IMR-90 (cell line): ENCODE data around the gene TIMM29. TPM values are rescaled to one million over a fixed set of nuclear protein-coding genes. Genes with fewer than 3 reads are reported as not detected.

Source experiments
- ATAC-seq: fragments of 200-7000 bp; cut with Tn5 transposase; 2 replicates; pipeline ENCODE4 v1.9.1; 2020; ENCODE audit warnings: low read depth, mild to moderate bottlenecking, moderate library complexity
- BruUV-seq: library from RNA; stranded (reverse); fragments of 400-500 nt; replicated peaks from 2 replicates; lab custom pipeline; 2021; lab: Mats Ljungman, UMichigan
- CTCF ChIA-PET: fragments of 300-600 bp; formaldehyde crosslinking; extraction: SDS; loops from one replicate; lab custom pipeline; 2021; ENCODE audit warnings: antibody characterized with exemption; lab: Yijun Ruan, JAX
- POLR2A ChIA-PET: fragments of 300-600 bp; sonication (Branson Sonifier 250); formaldehyde crosslinking; loops from one replicate; lab custom pipeline; 2022; ENCODE audit warnings: antibody characterized with exemption; ENCODE audit not compliant: unreplicated experiment; lab: Charles Lee
- DNase-seq: peaks from one replicate; pipeline ENCODE4 v3.0.0; 2013
- H2AFZ ChIP-seq: replicated peaks from 2 replicates; pipeline ENCODE3; 2013; ENCODE audit warnings: low read length, mild to moderate bottlenecking; ENCODE audit not compliant: poor library complexity
- H2AK5ac ChIP-seq: 2 replicates; pipeline ENCODE4 v1.6.1; 2013; ENCODE audit warnings: low read depth, low read length, inconsistent platforms
- H2AK9ac ChIP-seq: replicated peaks from 2 replicates; pipeline ENCODE3; 2013; ENCODE audit warnings: mild to moderate bottlenecking, low read depth, low read length, moderate library complexity; ENCODE audit not compliant: poor library complexity
- H2BK120ac ChIP-seq: 2 replicates; pipeline ENCODE4 v1.6.1; 2013; ENCODE audit warnings: low read depth, low read length, inconsistent platforms
- H2BK15ac ChIP-seq: 3 replicates; pipeline ENCODE4 v1.6.1; 2013; ENCODE audit warnings: low read depth, low read length, inconsistent platforms
- H2BK20ac ChIP-seq: 2 replicates; pipeline ENCODE4 v1.6.1; 2013; ENCODE audit warnings: low read depth, mild to moderate bottlenecking, inconsistent platforms, low read length, moderate library complexity
- H2BK5ac ChIP-seq: 2 replicates; pipeline ENCODE4 v1.6.1; 2013; ENCODE audit warnings: mild to moderate bottlenecking, low read depth, low read length, inconsistent platforms; ENCODE audit not compliant: poor library complexity, severe bottlenecking
- H3K14ac ChIP-seq: replicated peaks from 2 replicates; pipeline ENCODE4 v1.6.1; 2013; ENCODE audit warnings: low read depth, low read length, inconsistent platforms
- H3K18ac ChIP-seq: 2 replicates; pipeline ENCODE4 v1.6.1; 2013; ENCODE audit warnings: low read depth, low read length, control low read depth
- H3K23ac ChIP-seq: 2 replicates; pipeline ENCODE4 v1.6.1; 2013; ENCODE audit warnings: low read depth, low read length, inconsistent platforms
- H3K27ac ChIP-seq: 2 replicates; pipeline ENCODE4 v1.5.1; 2013; ENCODE audit warnings: mild to moderate bottlenecking, control low read depth, low read length; ENCODE audit not compliant: insufficient read depth
- H3K27me3 ChIP-seq: 2 replicates; pipeline ENCODE4 v1.6.1; 2013; ENCODE audit warnings: low read length; ENCODE audit not compliant: control insufficient read depth, insufficient read depth
- H3K36me3 ChIP-seq: 2 replicates; pipeline ENCODE4 v1.6.1; 2013; ENCODE audit warnings: low read length, mixed read lengths; ENCODE audit not compliant: control insufficient read depth, insufficient read depth
- H3K4ac ChIP-seq: 2 replicates; pipeline ENCODE4 v1.6.1; 2013; ENCODE audit warnings: low read depth, low read length, inconsistent platforms
- H3K4me1 ChIP-seq: 2 replicates; pipeline ENCODE4 v1.6.1; 2013; ENCODE audit warnings: low read length, mixed read lengths; ENCODE audit not compliant: control insufficient read depth, insufficient read depth
- H3K4me2 ChIP-seq: 2 replicates; pipeline ENCODE4 v1.6.1; 2013; ENCODE audit warnings: low read depth, mild to moderate bottlenecking, control low read depth, low read length, moderate library complexity
- H3K4me3 ChIP-seq: 2 replicates; pipeline ENCODE4 v1.5.1; 2013; ENCODE audit warnings: low read depth, mild to moderate bottlenecking, control low read depth, low read length, moderate library complexity; ENCODE audit not compliant: insufficient read depth
- H3K56ac ChIP-seq: 2 replicates; pipeline ENCODE4 v1.6.1; 2013; ENCODE audit warnings: low read length, inconsistent platforms; ENCODE audit not compliant: insufficient read depth; ENCODE audit errors: extremely low read depth
- H3K79me1 ChIP-seq, 2 experiments: 2 replicates each; pipeline ENCODE4 v1.6.1; 2013; ENCODE audit warnings: low read length in 2 of 2, inconsistent platforms in 1 of 2, low read depth in 1 of 2
- H3K9ac ChIP-seq: 2 replicates; pipeline ENCODE4 v1.6.1; 2013; ENCODE audit warnings: low read depth, low read length, control low read depth
- H3K9me1 ChIP-seq: 2 replicates; pipeline ENCODE4 v1.6.1; 2013; ENCODE audit warnings: low read length, inconsistent platforms; ENCODE audit not compliant: insufficient read depth
- H3K9me3 ChIP-seq: 2 replicates; pipeline ENCODE4 v1.6.1; 2013; ENCODE audit warnings: low read length; ENCODE audit not compliant: control insufficient read depth, insufficient read depth
- H4K20me1 ChIP-seq: 2 replicates; pipeline ENCODE4 v1.6.1; 2013; ENCODE audit warnings: low read length, inconsistent platforms; ENCODE audit not compliant: insufficient read depth
- H4K5ac ChIP-seq: 2 replicates; pipeline ENCODE4 v1.6.1; 2013; ENCODE audit warnings: mild to moderate bottlenecking, low read depth, low read length, control low read depth
- H4K8ac ChIP-seq, 2 experiments: 2 replicates each; pipeline ENCODE4 v1.6.1; 2013; ENCODE audit warnings: low read depth in 2 of 2, low read length in 2 of 2, control low read depth in 1 of 2, inconsistent platforms in 1 of 2
- H4K91ac ChIP-seq: 2 replicates; pipeline ENCODE4 v1.6.1; 2013; ENCODE audit warnings: low read depth, low read length, inconsistent platforms; ENCODE audit not compliant: insufficient read depth
- BHLHE40 ChIP-seq: fragments of 150-350 bp; IDR thresholded peaks from 2 replicates; pipeline ENCODE4 v1.6.1; 2016; ENCODE audit warnings: mild to moderate bottlenecking, low read depth, low read length
- CEBPB ChIP-seq: IDR thresholded peaks from 2 replicates; pipeline ENCODE4 v1.6.1; 2012; ENCODE audit warnings: low read depth, low read length, improper control_type of control experiment
- FOS ChIP-seq: fragments of 150-350 bp; IDR thresholded peaks from 2 replicates; pipeline ENCODE4 v1.6.1; 2016; ENCODE audit warnings: low read depth, low read length
- MAFK ChIP-seq: IDR thresholded peaks from 2 replicates; pipeline ENCODE4 v1.6.1; 2012; ENCODE audit warnings: low read depth, low read length, improper control_type of control experiment
- NFE2L2 ChIP-seq: fragments of 150-350 bp; IDR thresholded peaks from 2 replicates; pipeline ENCODE4 v1.6.1; 2016; ENCODE audit warnings: low read depth, mild to moderate bottlenecking, low read length
- SMC3 ChIP-seq: fragments of 150-350 bp; IDR thresholded peaks from 2 replicates; pipeline ENCODE4 v1.6.1; 2016; ENCODE audit warnings: low read depth, mild to moderate bottlenecking, antibody characterized with exemption, low read length, moderate library complexity
- USF2 ChIP-seq: fragments of 150-350 bp; IDR thresholded peaks from 2 replicates; pipeline ENCODE4 v1.6.1; 2017; ENCODE audit warnings: mild to moderate bottlenecking, antibody characterized with exemption, low read length, low read depth
- WGBS, 2 experiments: methylation state at CpG; one replicate each; pipeline versions ENCODE4 v1.1.5 to v1.1.7; 2013; ENCODE audit warnings: missing lambda C conversion rate in 2 of 2; ENCODE audit not compliant: insufficient read length in 1 of 2; ENCODE audit errors: extremely low coverage in 2 of 2; 5-methylcytosine and 5-hydroxymethylcytosine counted together
- dilution Hi-C: fragments of 300-500 bp; cut with HindIII; formaldehyde crosslinking; loops from one replicate; pipeline ENCODE4 v1.14.3; 2018; ENCODE audit warnings: low sequenced_read_pairs; ENCODE audit not compliant: unreplicated experiment
- in situ Hi-C: fragments of 300-500 bp; cut with MboI; formaldehyde crosslinking; loops from 3 replicates; pipeline ENCODE4 v1.14.3; 2019; ENCODE audit warnings: low sequenced_read_pairs, inconsistent platforms, mixed read lengths
- intact Hi-C: fragments of 100-400 bp; cut with micrococcal nuclease; formaldehyde crosslinking; loops from 2 replicates; pipeline ENCODE4 v1.10.0; 2022
- polyA plus RNA-seq, 3 experiments: library from polyadenylated mRNA; depleted of rRNA; stranded (reverse); fragments of >200 nt; gene quantifications; 2 replicates each; pipeline ENCODE4 v1.2.3, GENCODE V29; 2012; ENCODE audit warnings: low replicate concordance in 1 of 3
- total RNA-seq: library from RNA; depleted of rRNA; stranded (reverse); fragments of >200 nt; gene quantifications from 2 replicates; pipeline ENCODE4 v1.2.3, GENCODE V29; 2012

The TIMM29 gene
- total and polyA plus RNA-seq, 2 of the 4 experiments (the other 2 are of a cell fraction), result 9.3 to 13.4 TPM

- H3K4me2 ChIP-seq, result no peak overlapping the region
- H4K91ac ChIP-seq, result no peak overlapping the region
- peaks cover 3 to 59% of the 10 kb centered on the region in 2 experiments; a peak in 3 of 4 replicates for H3K79me1 ChIP-seq
- peaks cover 88% of the 10 kb centered on the region for H4K20me1 ChIP-seq
- peaks cover 2% of the 10 kb centered on the region; the same call in 1 of the 2 replicates for H3K36me3 ChIP-seq
- WGBS, 2 experiments, result 100% methylated on average over 5 of the region's 8 CpGs; no CpG with 5 or more reads in 1 of the 2 experiments
- H3K14ac ChIP-seq, result no peak overlapping the region
- POLR2A ChIA-PET, result no interaction called here
- H4K5ac ChIP-seq, result no peak overlapping the region
- no peak overlapping the region for H3K27ac ChIP-seq
- in situ Hi-C loops (no loop called here), dilution Hi-C loops (no loop called here), intact Hi-C loops (no loop called here)
- no peak overlapping the region for H2BK5ac ChIP-seq
- peaks cover 15% of the 10 kb centered on the region for H3K9me1 ChIP-seq
- CTCF ChIA-PET, result no interaction called here
- no peak overlapping the region for H3K18ac ChIP-seq
- H2BK120ac ChIP-seq, result no peak overlapping the region
- no peak overlapping the region for H4K8ac ChIP-seq
- H2AFZ ChIP-seq, result no peak overlapping the region
- peaks cover 8% of the 10 kb centered on the region for H3K4me1 ChIP-seq
- H2AK5ac ChIP-seq, result no peak overlapping the region
- H3K27me3 ChIP-seq, result no peaks in the 10 kb centered on the region
- no peak overlapping the region for H2BK15ac ChIP-seq
- H3K4me3 ChIP-seq, result no peak overlapping the region
- ATAC-seq, result no peak
- H3K4ac ChIP-seq, result no peak overlapping the region
- no peak overlapping the region for H3K23ac ChIP-seq
- H2AK9ac ChIP-seq, result no peak overlapping the region
- H2BK20ac ChIP-seq, result no peak overlapping the region
- H3K9me3 ChIP-seq, result no peaks in the 10 kb centered on the region
- no TSS peak for BruUV-seq
- H3K56ac ChIP-seq, result no peak overlapping the region
- no peak overlapping the region for H3K9ac ChIP-seq
- no peak for DNase-seq
- TF ChIP-seq BHLHE40 (no peak), CEBPB (no peak), USF2 (no peak), SMC3 (no peak), FOS (no peak), NFE2L2 (no peak), MAFK (no peak)
Observed at GRCh38 chr19:10971107-10971726, 42.6 kb downstream of the TIMM29 start.
